GM19328 (cell line): Measurements from ENCODE around the gene RTP5.
"Not testable (repeated sequence)": the region's sequence is repeated elsewhere in the genome, so short reads cannot be mapped to it uniquely, and the experiment has no call there.

Experiments used
- ATAC-seq: cut with Tn5 transposase; IDR thresholded peaks from one replicate; pipeline ENCODE4 v1.9.1; 2021; ENCODE audit warnings: mild to moderate bottlenecking, moderate library complexity; ENCODE audit not compliant: unreplicated experiment

RTP5 gene

GRCh38 chr2:241900251-241901017, 30.9 kb downstream of the RTP5 start:
- no peak for ATAC-seq

- ATAC-seq = no peak
Observed at GRCh38 chr2:241901018-241901380, 31.5 kb downstream of the RTP5 start.

- no peak for ATAC-seq
Observed at GRCh38 chr2:241901500-241902351, 32.2 kb downstream of the RTP5 start.

GRCh38 chr2:241902357-241902991, 32.9 kb downstream of the RTP5 start:
- ATAC-seq = no peak

- no peak for ATAC-seq
Observed at GRCh38 chr2:241903121-241904010, 33.8 kb downstream of the RTP5 start.

- ATAC-seq = no peak
Observed at GRCh38 chr2:241904011-241904718, 34.6 kb downstream of the RTP5 start.

GRCh38 chr2:241904791-241905710, 35.5 kb downstream of the RTP5 start:
- no peak for ATAC-seq

GRCh38 chr2:241905716-241906377, 36.3 kb downstream of the RTP5 start:
- ATAC-seq = no peak

- not testable (repeated sequence) for ATAC-seq
Observed at GRCh38 chr2:241906378-241906770, 36.8 kb downstream of the RTP5 start.

- ATAC-seq = no peak
Observed at GRCh38 chr2:241906826-241907570, 37.5 kb downstream of the RTP5 start.

GRCh38 chr2:241907831-241908230, 38.3 kb downstream of the RTP5 start:
- not testable (repeated sequence) for ATAC-seq

- ATAC-seq = no peak
Observed at GRCh38 chr2:241908686-241909420, 39.3 kb downstream of the RTP5 start.

- ATAC-seq = no peak
Observed at GRCh38 chr2:241909769-241910168, 40.2 kb downstream of the RTP5 start.

GRCh38 chr2:241910604-241911520, 41.3 kb downstream of the RTP5 start:
- ATAC-seq = no peak

GRCh38 chr2:241911551-241911950, 42.0 kb downstream of the RTP5 start:
- no peak for ATAC-seq

GRCh38 chr2:241912021-241912555, 42.6 kb downstream of the RTP5 start:
- no peak for ATAC-seq
